ENCODE data around the gene ABI1.
"Not testable (repeated sequence)": the region's sequence is repeated elsewhere in the genome, so short reads cannot be mapped to it uniquely, and the experiment has no call there.

The ABI1 gene

GRCh38 chr10:26804418-26805393 is 56.1 kb downstream of the ABI1 start:
- no peak for DNase-seq

- no peak for DNase-seq
These were observed 56.9 kb downstream of the ABI1 start for GRCh38 chr10:26803849-26804248.

GRCh38 chr10:26802527-26802926 is 58.2 kb downstream of the ABI1 start:
- DNase-seq = no peak

GRCh38 chr10:26801831-26802230 is 58.9 kb downstream of the ABI1 start:
- DNase-seq = no peak

- DNase-seq = no peak
These were observed 59.5 kb downstream of the ABI1 start for GRCh38 chr10:26801274-26801673.

GRCh38 chr10:26800468-26800867 is 60.3 kb downstream of the ABI1 start:
- no peak for DNase-seq

GRCh38 chr10:26799342-26799741 is 61.4 kb downstream of the ABI1 start:
- no peak for DNase-seq

- DNase-seq = no peak
These were observed 62.5 kb downstream of the ABI1 start for GRCh38 chr10:26798298-26798697.

- no peak for DNase-seq
These were observed 63.4 kb downstream of the ABI1 start for GRCh38 chr10:26797340-26797739.

- no peak for DNase-seq
These were observed 67.8 kb downstream of the ABI1 start for GRCh38 chr10:26792758-26793495.

- DNase-seq = no peak
These were observed 70.3 kb downstream of the ABI1 start for GRCh38 chr10:26790221-26790995.

GRCh38 chr10:26789779-26790178 is 71.0 kb downstream of the ABI1 start:
- DNase-seq = not testable (repeated sequence)

- DNase-seq = no peak
These were observed 73.4 kb downstream of the ABI1 start for GRCh38 chr10:26787362-26787761.

- no peak for DNase-seq
These were observed 79.0 kb downstream of the ABI1 start for GRCh38 chr10:26781797-26782196.

- DNase-seq = no peak
These were observed 79.8 kb downstream of the ABI1 start for GRCh38 chr10:26780793-26781601.

- DNase-seq = no peak
These were observed 80.5 kb downstream of the ABI1 start for GRCh38 chr10:26780106-26780792.

GRCh38 chr10:26779176-26779860 is 81.4 kb downstream of the ABI1 start:
- no peak for DNase-seq

GRCh38 chr10:26777686-26778085 is 83.1 kb downstream of the ABI1 start:
- DNase-seq = no peak

- no peak for DNase-seq
These were observed 84.5 kb downstream of the ABI1 start for GRCh38 chr10:26776258-26776657.

- DNase-seq = no peak
These were observed 87.1 kb downstream of the ABI1 start for GRCh38 chr10:26773633-26774032.

GRCh38 chr10:26770069-26770468 is 90.7 kb downstream of the ABI1 start:
- no peak for DNase-seq
